HepG2 (cell line): Measurements from ENCODE around the gene AMN. TPM values are rescaled to one million over a fixed set of nuclear protein-coding genes. Genes with fewer than 3 reads are reported as not detected.

ENCODE experiments used
- ATAC-seq: fragments of 200-7000 bp; cut with Tn5 transposase; 3 replicates; pipeline ENCODE4 v1.9.1; 2020; ENCODE audit warnings: mild to moderate bottlenecking, moderate library complexity
- BruUV-seq: library from RNA; stranded (reverse); fragments of 400-500 nt; replicated peaks from 2 replicates; lab custom pipeline; 2021; lab: Mats Ljungman, UMichigan
- CTCF ChIA-PET: fragments of 300-600 bp; formaldehyde crosslinking; extraction: SDS; loops from one replicate; lab custom pipeline; 2021; ENCODE audit warnings: low total read pairs, inconsistent platforms, low intra/inter-chr PET ratio; lab: Yijun Ruan, JAX
- POLR2A ChIA-PET: fragments of 350-600 bp; sonication (Branson Sonifier 250); formaldehyde crosslinking; loops from one replicate; lab custom pipeline; 2020; ENCODE audit warnings: antibody characterized with exemption, inconsistent platforms; lab: Yijun Ruan, JAX
- DNase-seq: peaks from one replicate; pipeline ENCODE4 v3.0.0-alpha.2; 2015; ENCODE audit warnings: low spot score
- FAIRE-seq: peaks from 3 replicates; lab custom pipeline; 2011; peaks lifted over from hg19 to GRCh38; lab: Jason Lieb, UNC
- H2AFZ ChIP-seq: one replicate; pipeline ENCODE4 v1.6.1; 2011; ENCODE audit warnings: low read length, inconsistent platforms
- H3K27ac ChIP-seq: fragments of 300-600 bp; 3 replicates; pipeline ENCODE4 v1.8.0; 2011; ENCODE audit warnings: mixed run types, mild to moderate bottlenecking, mixed read lengths, low read length, inconsistent platforms; ENCODE audit not compliant: insufficient read depth; ENCODE audit errors: extremely low read length
- H3K27me3 ChIP-seq, 2 experiments: fragments of 200-600 bp in 1 of 2; 2 replicates in 1 of 2; 3 replicates in 1 of 2; pipeline versions ENCODE4 v1.6.0 to v1.8.0; 2011; ENCODE audit warnings: low read length in 2 of 2, mild to moderate bottlenecking in 2 of 2, moderate library complexity in 2 of 2, inconsistent platforms in 1 of 2; ENCODE audit not compliant: insufficient read depth in 2 of 2, control insufficient read depth in 1 of 2
- H3K36me3 ChIP-seq, 2 experiments: fragments of 200-600 bp in 1 of 2; replicated peaks in 1 of 2; 2 replicates in 1 of 2; 3 replicates in 1 of 2; pipeline versions ENCODE4 v1.5.1 to v1.8.0; 2011; ENCODE audit warnings: low read length in 2 of 2, inconsistent platforms in 1 of 2; ENCODE audit not compliant: insufficient read depth in 2 of 2, control insufficient read depth in 1 of 2
- H3K4me1 ChIP-seq: 2 replicates; pipeline ENCODE4 v1.5.1; 2012; ENCODE audit warnings: low read length, inconsistent platforms; ENCODE audit not compliant: insufficient read depth
- H3K4me2 ChIP-seq: 2 replicates; pipeline ENCODE4 v1.6.0; 2011; ENCODE audit warnings: low read depth, low read length, inconsistent platforms
- H3K4me3 ChIP-seq, 3 experiments: fragments of 200-600 bp in 1 of 3; sonication (generic), shearing (Covaris generic) in 1 of 3; replicated peaks in 1 of 3; 2 replicates each; pipeline ENCODE4 v1.5.1; 2011 to 2016; ENCODE audit warnings: low read length in 3 of 3, inconsistent platforms in 2 of 3, low read depth in 2 of 3, mild to moderate bottlenecking in 2 of 3, control low read depth in 1 of 3, mixed read lengths in 1 of 3; ENCODE audit not compliant: insufficient read depth in 1 of 3
- H3K79me2 ChIP-seq: one replicate; pipeline ENCODE4 v1.6.1; 2011; ENCODE audit warnings: low read length, inconsistent platforms; ENCODE audit not compliant: insufficient read depth
- H3K9ac ChIP-seq: 2 replicates; pipeline ENCODE4 v1.6.0; 2011; ENCODE audit warnings: mild to moderate bottlenecking, low read depth, low read length, inconsistent platforms; ENCODE audit not compliant: insufficient read depth
- H3K9me3 ChIP-seq: 2 replicates; pipeline ENCODE4 v1.5.1; 2012; ENCODE audit warnings: mild to moderate bottlenecking, low read length
- H4K20me1 ChIP-seq: 2 replicates; pipeline ENCODE4 v1.6.0; 2011; ENCODE audit warnings: inconsistent platforms, mild to moderate bottlenecking, low read length, moderate library complexity; ENCODE audit not compliant: insufficient read depth
- CREB3 ChIP-seq: sonication (generic); formaldehyde crosslinking; IDR thresholded peaks from 2 replicates; pipeline ENCODE4 v1.5.0; 2020; ENCODE audit warnings: missing genetic modification reagents
- NFYC ChIP-seq: IDR thresholded peaks from 2 replicates; pipeline ENCODE4 v1.6.1; 2016; ENCODE audit warnings: missing genetic modification reagents, missing compliant biosample characterization
- POGZ ChIP-seq: sonication (generic); formaldehyde crosslinking; IDR thresholded peaks from 2 replicates; pipeline ENCODE4 v1.4.0; 2020; ENCODE audit warnings: mild to moderate bottlenecking, missing genetic modification reagents
- THAP8 ChIP-seq: sonication (generic); formaldehyde crosslinking; IDR thresholded peaks from 2 replicates; pipeline ENCODE4 v1.5.1; 2020; ENCODE audit warnings: missing genetic modification reagents, mild to moderate bottlenecking, borderline replicate concordance
- ZBTB1 ChIP-seq: sonication (generic); formaldehyde crosslinking; IDR thresholded peaks from 2 replicates; pipeline ENCODE4 v1.4.0; 2020; ENCODE audit warnings: missing genetic modification reagents, borderline replicate concordance
- ZNF17 ChIP-seq: sonication (generic); formaldehyde crosslinking; IDR thresholded peaks from 2 replicates; pipeline ENCODE4 v1.5.0; 2020; ENCODE audit warnings: mild to moderate bottlenecking, missing genetic modification reagents
- WGBS: methylation state at CpG from one replicate; pipeline ENCODE4 v1.1.6; 2017; ENCODE audit warnings: low lambda C conversion rate; 5-methylcytosine and 5-hydroxymethylcytosine counted together
- in situ Hi-C: cut with HindIII; loops from 2 replicates; pipeline ENCODE4 v1.10.0; 2017; ENCODE audit warnings: low pct_unique_long_range_greater_than_20kb; ENCODE audit not compliant: extremely low pct_ligation_motif_present
- intact Hi-C: fragments of 100-400 bp; cut with micrococcal nuclease; formaldehyde crosslinking; loops from one replicate; pipeline ENCODE4 v1.10.0; 2022; ENCODE audit not compliant: unreplicated experiment
- polyA plus RNA-seq, 8 experiments: library from polyadenylated mRNA; depleted of rRNA in 3 of 8; stranded (reverse) in 7 of 8; unstranded in 1 of 8; fragments of >200 nt; fragmentation: Illumina TruSeq in 4 of 8; extraction: Trizol in 4 of 8; gene quantifications; 2 replicates each; pipeline versions ENCODE4 v1.2.1 to v1.2.3, GENCODE V29; 2011 to 2016; ENCODE audit warnings: low read depth in 4 of 8, missing spikeins in 1 of 8, mixed read lengths in 1 of 8; ENCODE audit not compliant: insufficient read depth in 1 of 8
- total RNA-seq, 5 experiments: library from RNA; depleted of rRNA; stranded (reverse); fragments of >200 nt; fragmentation: Illumina TruSeq; extraction: Trizol; gene quantifications; 2 replicates each; pipeline ENCODE4 v1.2.3, GENCODE V29; 2016; ENCODE audit warnings: low read depth in 1 of 5

AMN gene
- total and polyA plus RNA-seq, 2 of the 13 experiments (the other 11 are each of a cell fraction or from before 2014, with no cell fraction given) = 9.8 to 33.1 TPM

- no peak for TF ChIP-seq CREB3 (CRISPR knock-in tag)
These were observed 23.0 kb upstream of the AMN start (continued) for GRCh38 chr14:102899516-102899900.

- Histone ChIP-seq H3K27ac (no peak overlapping the region), H3K4me1 (peaks cover 19% of the 10 kb centered on the region), H3K9me3 (no peaks in the 10 kb centered on the region), H3K9ac (no peak overlapping the region), H3K79me2 (no peaks in the 10 kb centered on the region), H2AFZ (no peak overlapping the region), H3K27me3 (no peaks in the 10 kb centered on the region), H3K36me3 (peaks cover 2 to 11% of the 10 kb centered on the region in 2 experiments; a peak in 4 of 5 replicates), H3K4me2 (no peak overlapping the region), H3K4me3 (no peak overlapping the region), H4K20me1 (no peaks in the 10 kb centered on the region)
- CTCF ChIA-PET = no interaction called here
- BruUV-seq = no TSS peak
- no peak for TF ChIP-seq ZBTB1
- TF ChIP-seq POGZ (CRISPR knock-in tag) = no peak
- TF ChIP-seq ZNF17 (CRISPR knock-in tag) = no peak
- TF ChIP-seq THAP8 (CRISPR knock-in tag) = no peak
- TF ChIP-seq NFYC (CRISPR knock-in tag) = no peak
- FAIRE-seq (no peak), DNase-seq (no peak), ATAC-seq (no peak)
- POLR2A ChIA-PET = no interaction called here
- in situ Hi-C loops (no loop called here), intact Hi-C loops (no loop called here)
- 96% methylated on average over 37 of the region's 39 CpGs for WGBS
These were observed 21.6 kb upstream of the AMN start for GRCh38 chr14:102900631-102901571.
